Measurements from ENCODE around the gene ZCCHC4.

DNA sequence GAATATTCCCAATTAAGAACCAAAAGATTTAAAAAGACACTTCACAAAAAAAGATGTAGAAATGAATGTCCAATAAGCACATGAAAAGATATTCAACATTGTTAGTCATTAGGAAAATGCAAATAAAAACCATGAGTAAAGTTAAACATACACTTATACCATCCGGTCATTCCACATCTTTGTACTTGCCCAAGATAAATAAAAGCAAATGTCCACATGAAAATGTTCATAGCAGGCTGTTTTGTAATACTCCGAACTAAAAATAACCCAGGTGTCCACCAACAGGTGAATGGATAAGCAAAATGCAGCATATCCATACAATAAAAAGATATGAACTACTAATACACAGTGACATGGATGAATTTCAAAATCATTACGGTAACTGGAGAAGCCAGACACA, 28.6 kb upstream of the ZCCHC4 start:
- no peak for TF ChIP-seq CTCF (IDR thresholded peaks at IDR 0.05)
- peak; percentile 15 for TF ChIP-seq POLR2AphosphoS5 (IDR thresholded peaks at IDR 0.05)
- no peak for TF ChIP-seq POLR2A (IDR thresholded peaks at IDR 0.05)
